Measurements from ENCODE around the gene KCNJ15. TPM values are rescaled to one million over a fixed set of nuclear protein-coding genes. Genes with fewer than 3 reads are reported as not detected.
"Not testable (repeated sequence)": the region's sequence is repeated elsewhere in the genome, so short reads cannot be mapped to it uniquely, and the experiment has no call there.

Gene KCNJ15
- total RNA-seq (2014; rRNA removed; shearing (Covaris generic)) = 5.9 and 7.8 TPM in 2 replicates
- polyA plus RNA-seq (2015; cell fraction: cytosol; rRNA removed) = 0.83 and 1.6 TPM in 2 replicates
- polyA plus RNA-seq (2015; cell fraction: nucleus; rRNA removed) = 3.2 and 3.8 TPM in 2 replicates

- no peak for DNase-seq (ENCODE audit: low read depth)
Measured at GRCh38 chr21:38256599-38257302, at the start of gene KCNJ15. KCNJ15 (plus strand) TSS chr21:38256991; CDS start chr21:38299262, 42,271 bp downstream.

- no peak for DNase-seq (ENCODE audit: low read depth)
Measured at GRCh38 chr21:38208118-38208517, 48.7 kb upstream of the KCNJ15 start.

GRCh38 chr21:38211321-38211720 lies 45.5 kb upstream of the KCNJ15 start:
- DNase-seq (ENCODE audit: low read depth) = no peak

GRCh38 chr21:38212706-38213105 lies 44.1 kb upstream of the KCNJ15 start:
- no peak for DNase-seq (ENCODE audit: low read depth)

GRCh38 chr21:38219049-38219628 lies 37.7 kb upstream of the KCNJ15 start:
- DNase-seq (ENCODE audit: low read depth) = peak; percentile 74

- no peak for DNase-seq (ENCODE audit: low read depth)
Measured at GRCh38 chr21:38220270-38220737, 36.5 kb upstream of the KCNJ15 start.

GRCh38 chr21:38221594-38221993 lies 35.2 kb upstream of the KCNJ15 start:
- no peak for DNase-seq (ENCODE audit: low read depth)

GRCh38 chr21:38223893-38224540 lies 32.8 kb upstream of the KCNJ15 start:
- no peak for DNase-seq (ENCODE audit: low read depth)

- DNase-seq (ENCODE audit: low read depth) = no peak
Measured at GRCh38 chr21:38227401-38227800, 29.4 kb upstream of the KCNJ15 start.

- no peak for DNase-seq (ENCODE audit: low read depth)
Measured at GRCh38 chr21:38228115-38228514, 28.7 kb upstream of the KCNJ15 start.

- no peak for DNase-seq (ENCODE audit: low read depth)
Measured at GRCh38 chr21:38228537-38228936, 28.3 kb upstream of the KCNJ15 start.

GRCh38 chr21:38229260-38229877 lies 27.4 kb upstream of the KCNJ15 start:
- peak; percentile 36 for DNase-seq (ENCODE audit: low read depth)

GRCh38 chr21:38234395-38235142 lies 22.2 kb upstream of the KCNJ15 start:
- DNase-seq (ENCODE audit: low read depth) = no peak

- DNase-seq (ENCODE audit: low read depth) = not testable (repeated sequence)
Measured at GRCh38 chr21:38235251-38235650, 21.5 kb upstream of the KCNJ15 start.

GRCh38 chr21:38236232-38236631 lies 20.6 kb upstream of the KCNJ15 start:
- no peak for DNase-seq (ENCODE audit: low read depth)

- no peak for DNase-seq (ENCODE audit: low read depth)
Measured at GRCh38 chr21:38239672-38240071, 17.1 kb upstream of the KCNJ15 start.

- no peak for DNase-seq (ENCODE audit: low read depth)
Measured at GRCh38 chr21:38240129-38240528, 16.7 kb upstream of the KCNJ15 start.

- no peak for DNase-seq (ENCODE audit: low read depth)
Measured at GRCh38 chr21:38241029-38241740, 15.6 kb upstream of the KCNJ15 start.

GRCh38 chr21:38242061-38242460 lies 14.7 kb upstream of the KCNJ15 start:
- DNase-seq (ENCODE audit: low read depth) = no peak

- DNase-seq (ENCODE audit: low read depth) = no peak
Measured at GRCh38 chr21:38243732-38244406, 12.9 kb upstream of the KCNJ15 start.

All from HT1080 (cell line).